ENCODE results near the gene CREBBP.
A peak's percentile ranks its signal among the peaks of the same experiment; 100 is the strongest.

The CREBBP gene

DNA sequence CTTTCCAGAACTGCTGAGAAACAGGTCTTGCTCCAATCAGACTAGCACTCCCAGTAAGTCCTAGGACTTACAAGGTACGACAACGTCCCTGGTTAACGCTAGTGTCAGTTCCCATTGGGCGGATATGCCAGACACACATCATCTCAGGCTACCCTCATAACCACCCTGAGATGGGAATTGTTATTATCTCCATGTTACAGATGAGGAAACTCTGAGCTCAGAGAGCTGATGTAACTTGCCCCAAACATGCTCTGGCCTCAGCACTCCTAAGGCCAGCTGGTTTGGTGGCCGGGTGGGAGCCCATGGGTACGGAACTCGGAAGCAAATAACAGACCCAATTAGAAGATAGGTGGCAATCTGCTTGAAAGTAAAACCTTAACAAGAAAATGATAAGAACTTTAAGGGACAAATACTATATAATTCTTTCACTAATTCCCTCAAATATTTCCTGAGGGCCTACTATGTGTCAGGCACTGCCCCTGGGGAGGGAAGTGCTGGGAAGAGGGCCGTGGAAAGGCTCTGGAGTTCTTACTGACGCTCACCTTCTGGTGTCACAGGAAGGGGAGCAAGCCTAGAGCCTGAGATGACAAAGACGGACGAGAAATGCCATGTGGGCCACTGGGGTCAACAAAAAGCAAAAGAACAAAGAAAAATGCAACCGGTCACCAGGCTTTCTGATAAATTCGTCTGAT, 6.9 kb downstream of the CREBBP start:
- TF ChIP-seq ZNF274 (IDR thresholded peaks at IDR 0.05; ENCODE audit: low read depth, low read length): no peak
- no peak overlapping the region for H3K4me3 ChIP-seq (ENCODE audit: low read length)

DNA sequence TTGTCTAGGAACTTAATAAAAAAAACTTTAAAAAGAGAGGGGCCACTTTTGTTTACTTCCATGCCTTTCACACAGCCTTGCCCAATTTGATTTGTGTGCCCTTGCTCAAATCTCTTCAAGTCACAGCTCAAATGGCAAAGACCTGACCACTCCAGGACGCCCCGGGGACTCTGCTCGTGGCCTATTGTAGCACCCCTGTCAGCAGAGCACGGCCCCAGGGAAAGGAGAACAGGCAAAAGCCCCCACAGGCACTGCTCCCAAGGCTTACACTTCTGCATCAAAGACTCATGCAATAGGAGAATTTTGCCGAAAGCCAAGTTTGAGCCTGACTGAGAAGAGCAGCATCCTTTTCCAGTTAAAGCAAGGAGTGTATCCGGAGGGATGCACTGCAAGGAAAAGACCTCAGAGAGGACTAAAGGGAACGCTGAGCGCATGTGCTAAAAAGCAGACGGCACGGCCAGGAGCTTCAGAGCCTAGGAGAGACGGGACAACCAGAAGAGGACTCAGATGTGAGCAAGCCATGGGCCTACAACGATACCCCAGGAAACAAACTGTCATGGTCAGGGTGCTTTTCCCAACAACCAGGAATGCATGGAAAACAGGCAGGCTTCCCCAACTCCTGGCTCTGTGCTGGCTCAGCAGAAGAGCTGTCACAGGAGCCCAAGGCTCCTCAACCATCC, 8.2 kb downstream of the CREBBP start:
- no peak for TF ChIP-seq ZNF274 (IDR thresholded peaks at IDR 0.05; ENCODE audit: low read depth, low read length)
- no peak overlapping the region for H3K4me3 ChIP-seq (ENCODE audit: low read length)

GRCh38 chr16:3868967-3869366, 11.5 kb downstream of the CREBBP start:
- H3K4me3 ChIP-seq (ENCODE audit: low read length): no peak overlapping the region
- TF ChIP-seq ZNF274 (IDR thresholded peaks at IDR 0.05; ENCODE audit: low read depth, low read length): no peak

DNA sequence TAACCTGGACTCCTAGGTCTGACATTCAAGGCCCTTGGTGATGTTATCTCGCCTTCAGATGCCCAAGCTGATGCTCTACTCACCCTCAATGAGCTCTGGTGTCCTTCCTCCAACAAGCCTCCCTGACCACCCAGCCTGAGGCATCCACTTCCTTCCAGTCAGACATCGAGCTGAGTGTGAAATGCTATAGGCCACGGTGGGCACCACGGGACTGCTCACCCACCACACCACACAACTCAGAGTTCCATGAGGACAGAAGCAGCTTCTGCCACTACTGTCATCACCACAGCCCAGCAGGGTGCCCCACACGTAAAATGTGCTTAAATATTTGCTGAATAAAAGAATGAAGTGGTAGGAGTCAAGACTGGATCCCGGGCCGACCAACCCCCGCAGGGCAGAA, 12.0 kb downstream of the CREBBP start:
- no peak for TF ChIP-seq ZNF274 (IDR thresholded peaks at IDR 0.05; ENCODE audit: low read depth, low read length)
- no peak overlapping the region for H3K4me3 ChIP-seq (ENCODE audit: low read length)

GRCh38 chr16:3866703-3867431, 13.6 kb downstream of the CREBBP start:
- TF ChIP-seq ZNF274 (IDR thresholded peaks at IDR 0.05; ENCODE audit: low read depth, low read length): no peak
- H3K4me3 ChIP-seq (ENCODE audit: low read length): no peak overlapping the region

DNA sequence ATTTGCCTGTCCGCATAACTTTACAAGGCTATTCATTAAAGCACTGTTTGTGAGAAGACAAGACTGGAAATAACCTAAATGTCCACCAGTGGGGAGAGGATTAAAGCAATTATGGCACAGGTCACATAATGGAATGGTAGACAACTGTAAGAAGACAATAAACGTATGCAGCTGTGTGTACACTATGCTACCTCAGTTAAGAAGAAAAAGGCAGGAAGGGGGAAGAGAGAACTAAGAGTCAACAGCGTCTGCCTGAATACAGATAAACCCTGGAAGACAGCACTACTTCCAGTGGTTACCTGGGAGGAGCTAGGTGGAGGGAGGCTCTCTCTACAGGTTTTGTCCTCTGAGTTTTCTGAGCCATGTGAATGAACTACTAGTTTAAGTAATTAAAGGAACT, 15.3 kb downstream of the CREBBP start:
- no peak overlapping the region for H3K4me3 ChIP-seq (ENCODE audit: low read length)
- no peak for TF ChIP-seq ZNF274 (IDR thresholded peaks at IDR 0.05; ENCODE audit: low read depth, low read length)

DNA sequence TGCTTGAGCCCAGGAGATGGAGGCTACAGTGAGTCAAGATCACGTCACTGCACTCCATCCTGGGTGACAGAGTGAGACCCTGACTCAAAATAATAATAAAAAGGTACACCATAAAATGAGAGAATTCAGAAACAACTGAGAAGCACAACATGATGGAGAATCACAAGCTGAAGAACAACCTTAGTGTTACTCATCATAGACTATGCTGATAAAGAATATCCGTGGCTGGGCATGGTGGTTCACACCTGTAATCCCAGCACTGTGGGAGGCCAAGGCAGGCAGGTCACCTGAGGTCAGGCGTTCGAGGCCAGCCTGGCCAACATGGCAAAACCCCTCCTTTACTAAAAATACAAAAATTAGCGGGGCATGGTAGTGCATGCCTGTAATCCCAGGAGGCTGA, 16.0 kb downstream of the CREBBP start:
- no peak overlapping the region for H3K4me3 ChIP-seq (ENCODE audit: low read length)
- no peak for TF ChIP-seq ZNF274 (IDR thresholded peaks at IDR 0.05; ENCODE audit: low read depth, low read length)

DNA sequence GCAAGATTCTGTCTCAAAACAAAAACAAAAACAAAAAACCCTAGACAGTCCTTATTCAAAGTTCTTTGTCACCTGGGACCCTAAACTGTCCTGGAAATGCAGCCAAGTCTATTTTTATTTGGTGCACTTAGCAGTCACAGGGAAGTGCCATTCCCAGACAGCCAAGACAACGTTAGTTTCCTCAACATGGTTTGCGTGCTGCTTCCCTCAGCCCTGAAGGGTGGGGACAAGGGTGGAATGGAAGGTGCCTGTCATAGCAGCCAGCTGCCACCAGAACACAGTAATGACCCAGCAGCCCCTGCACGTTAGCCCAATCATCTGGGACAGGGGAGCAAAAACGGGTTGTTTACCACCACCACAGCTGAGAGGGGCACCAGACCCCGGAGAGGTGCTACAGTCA, 16.9 kb downstream of the CREBBP start:
- no peak overlapping the region for H3K4me3 ChIP-seq (ENCODE audit: low read length)

GRCh38 chr16:3861808-3862451, 18.6 kb downstream of the CREBBP start:
- no peak for TF ChIP-seq ZNF274 (IDR thresholded peaks at IDR 0.05; ENCODE audit: low read depth, low read length)
- H3K4me3 ChIP-seq (ENCODE audit: low read length): no peak overlapping the region

More for the DNA sequence above, 16.9 kb downstream of the CREBBP start:
- no peak for TF ChIP-seq ZNF274 (IDR thresholded peaks at IDR 0.05; ENCODE audit: low read depth, low read length)

DNA sequence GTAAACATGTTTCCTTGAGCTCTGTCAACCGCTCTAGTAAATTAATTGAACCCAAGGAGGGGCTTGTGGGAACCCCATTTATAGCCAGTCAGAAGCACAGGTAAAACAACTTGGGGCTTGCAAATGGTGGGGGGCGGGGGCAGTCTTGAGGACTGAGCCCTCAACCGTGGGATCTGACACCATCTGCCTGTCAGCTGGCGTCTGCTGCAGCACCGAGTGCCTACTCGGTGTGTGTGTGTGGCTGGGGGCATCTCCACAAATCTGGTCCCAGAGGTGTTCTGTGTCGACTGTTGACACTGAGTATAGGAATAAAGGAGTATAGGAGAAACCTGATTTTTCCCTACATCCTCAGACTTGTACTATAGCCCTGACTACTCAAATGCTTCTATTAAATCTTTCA, 20.6 kb downstream of the CREBBP start:
- TF ChIP-seq ZNF274 (IDR thresholded peaks at IDR 0.05; ENCODE audit: low read depth, low read length): no peak
- H3K4me3 ChIP-seq (ENCODE audit: low read length): no peak overlapping the region

DNA sequence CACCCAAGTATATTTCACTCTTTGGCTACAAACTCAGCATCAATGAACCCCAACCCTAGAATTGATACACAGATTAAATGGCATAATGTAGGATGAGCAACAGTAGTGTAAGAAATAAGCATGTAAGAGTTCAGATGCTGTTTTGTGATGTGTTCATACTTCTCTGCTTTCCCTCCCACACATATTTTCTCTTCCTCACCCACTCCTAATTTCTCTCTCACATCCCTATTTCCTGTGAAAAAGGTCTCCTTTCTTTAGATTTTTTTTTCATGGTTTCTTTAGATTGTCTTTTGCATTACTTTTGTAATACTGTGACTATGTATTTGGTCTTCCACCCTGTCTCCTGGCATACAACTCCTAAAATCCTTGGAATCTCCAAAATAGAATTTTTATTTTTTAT, 21.7 kb downstream of the CREBBP start:
- no peak for TF ChIP-seq ZNF274 (IDR thresholded peaks at IDR 0.05; ENCODE audit: low read depth, low read length)
- H3K4me3 ChIP-seq (ENCODE audit: low read length): no peak overlapping the region

- TF ChIP-seq ZNF274 (IDR thresholded peaks at IDR 0.05; ENCODE audit: low read depth, low read length): no peak
- no peak overlapping the region; the same call in 1 of the 2 replicates for H3K4me3 ChIP-seq (ENCODE audit: low read length)
Observed at GRCh38 chr16:3857189-3858043, 23.1 kb downstream of the CREBBP start.

DNA sequence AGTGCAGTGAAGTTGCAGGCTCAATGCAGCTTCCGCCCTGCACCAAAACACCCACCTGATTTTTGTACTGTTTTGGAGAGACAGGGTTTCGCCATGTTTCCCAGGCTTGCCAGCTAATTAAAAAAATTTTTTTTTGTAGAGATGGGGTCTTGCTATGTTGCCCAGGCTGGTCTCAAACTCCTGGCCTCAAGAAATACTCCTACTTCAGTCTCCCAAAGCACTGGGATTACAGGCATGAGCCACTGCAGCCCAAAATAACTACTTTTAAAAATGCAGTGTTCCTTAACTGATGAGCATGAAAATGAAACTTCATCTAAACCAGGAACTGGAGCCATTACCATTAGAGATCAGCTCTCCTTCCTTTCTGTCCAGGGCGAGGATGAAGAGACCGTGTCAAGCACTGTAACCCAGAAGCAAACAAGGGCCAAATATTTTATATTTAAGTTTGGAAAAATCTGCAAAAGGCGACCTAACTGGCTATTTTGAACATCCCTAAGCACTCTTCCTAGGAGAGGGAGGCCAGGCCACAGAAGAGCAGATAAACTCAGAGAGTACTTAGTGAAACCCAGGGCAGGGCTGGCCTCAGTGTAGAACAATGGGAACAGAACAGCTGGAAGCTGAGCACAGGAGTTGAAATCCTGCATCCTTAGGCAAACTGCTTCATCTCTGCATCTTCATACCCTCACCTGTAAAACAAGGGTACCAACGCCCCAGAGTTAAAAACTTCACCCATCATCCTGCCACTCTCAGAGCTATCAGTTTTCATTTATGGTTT, 24.0 kb downstream of the CREBBP start:
- H3K4me3 ChIP-seq (ENCODE audit: low read length): peak overlapping the region; percentile 41; the same call in 1 of the 2 replicates
- TF ChIP-seq ZNF274 (IDR thresholded peaks at IDR 0.05; ENCODE audit: low read depth, low read length): no peak

All from GM08714 (cell line).